Muscle layer of colon (tissue), 2 donors: Measurements from ENCODE around the gene PIK3R6.
"Not testable (repeated sequence)": the region's sequence is repeated elsewhere in the genome, so short reads cannot be mapped to it uniquely, and the experiment has no call there.

Source experiments
- H3K27ac ChIP-seq: one replicate; pipeline ENCODE4 v1.7.0; 2013; ENCODE audit warnings: low read depth, mild to moderate bottlenecking, low read length, moderate library complexity
- H3K27me3 ChIP-seq, 2 donors: one replicate each; pipeline ENCODE4 v1.7.0; 2013; ENCODE audit warnings: low read length in 2 of 2, mild to moderate bottlenecking in 2 of 2; ENCODE audit not compliant: insufficient read depth in 2 of 2, control insufficient read depth in 1 of 2
- H3K36me3 ChIP-seq: one replicate; pipeline ENCODE4 v1.7.0; 2013; ENCODE audit warnings: mild to moderate bottlenecking, low read length; ENCODE audit not compliant: insufficient read depth
- H3K4me1 ChIP-seq: one replicate; pipeline ENCODE4 v1.7.0; 2013; ENCODE audit warnings: mild to moderate bottlenecking, low read length; ENCODE audit not compliant: insufficient read depth
- H3K4me3 ChIP-seq, 2 donors: one replicate each; pipeline ENCODE4 v1.7.0; 2013; ENCODE audit warnings: low read length in 2 of 2, low read depth in 1 of 2, mild to moderate bottlenecking in 1 of 2, moderate library complexity in 1 of 2
- H3K9ac ChIP-seq: one replicate; pipeline ENCODE4 v1.7.0; 2013; ENCODE audit warnings: low read length
- H3K9me3 ChIP-seq: one replicate; pipeline ENCODE4 v1.7.0; 2013; ENCODE audit warnings: mild to moderate bottlenecking, low read length
- donor health status: abdominal sarcoma.
- donor health status: Adenocarcinoma of cecum.

The PIK3R6 gene

GRCh38 chr17:8856869-8857575, 10.5 kb downstream of the PIK3R6 start:
- no peaks in the 10 kb centered on the region for H3K36me3 ChIP-seq
- no peak overlapping the region for H3K27ac ChIP-seq
- no peak overlapping the region for H3K4me3 ChIP-seq
- no peaks in the 10 kb centered on the region for H3K27me3 ChIP-seq
- no peaks in the 10 kb centered on the region for H3K4me1 ChIP-seq
- no peaks in the 10 kb centered on the region for H3K9me3 ChIP-seq
- H3K9ac ChIP-seq = no peak overlapping the region

- not testable (repeated sequence) for H3K4me1 ChIP-seq, H3K9me3 ChIP-seq, H3K36me3 ChIP-seq, H3K27ac ChIP-seq, H3K27me3 ChIP-seq, H3K9ac ChIP-seq, H3K4me3 ChIP-seq
Measured at GRCh38 chr17:8856205-8856603, 11.3 kb downstream of the PIK3R6 start.

GRCh38 chr17:8855477-8856204, 11.8 kb downstream of the PIK3R6 start:
- H3K27me3 ChIP-seq = no peaks in the 10 kb centered on the region
- H3K36me3 ChIP-seq = no peaks in the 10 kb centered on the region
- no peaks in the 10 kb centered on the region for H3K9me3 ChIP-seq
- no peak overlapping the region for H3K9ac ChIP-seq
- H3K4me3 ChIP-seq = no peak overlapping the region
- H3K27ac ChIP-seq = no peak overlapping the region
- no peaks in the 10 kb centered on the region for H3K4me1 ChIP-seq

DNA sequence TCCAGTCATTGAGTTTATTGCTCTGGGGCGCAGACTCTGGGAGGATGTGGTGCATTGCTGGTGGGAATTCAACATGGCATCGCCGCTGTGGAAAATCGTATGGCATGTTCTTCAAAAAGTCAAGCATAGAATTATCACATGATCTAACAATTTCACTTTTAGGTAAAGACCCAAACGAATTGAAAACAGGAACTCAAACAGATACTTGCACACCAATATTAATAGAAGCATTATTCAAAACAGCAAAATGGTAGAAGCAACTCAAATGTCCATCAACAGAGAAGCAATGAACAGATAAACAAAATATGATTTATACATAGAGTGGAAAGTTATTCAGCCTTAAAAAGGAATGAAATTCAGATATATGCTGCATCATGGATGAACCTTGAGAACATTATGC, 15.9 kb downstream of the PIK3R6 start:
- H3K9ac ChIP-seq = no peak overlapping the region
- no peak overlapping the region for H3K27ac ChIP-seq

DNA sequence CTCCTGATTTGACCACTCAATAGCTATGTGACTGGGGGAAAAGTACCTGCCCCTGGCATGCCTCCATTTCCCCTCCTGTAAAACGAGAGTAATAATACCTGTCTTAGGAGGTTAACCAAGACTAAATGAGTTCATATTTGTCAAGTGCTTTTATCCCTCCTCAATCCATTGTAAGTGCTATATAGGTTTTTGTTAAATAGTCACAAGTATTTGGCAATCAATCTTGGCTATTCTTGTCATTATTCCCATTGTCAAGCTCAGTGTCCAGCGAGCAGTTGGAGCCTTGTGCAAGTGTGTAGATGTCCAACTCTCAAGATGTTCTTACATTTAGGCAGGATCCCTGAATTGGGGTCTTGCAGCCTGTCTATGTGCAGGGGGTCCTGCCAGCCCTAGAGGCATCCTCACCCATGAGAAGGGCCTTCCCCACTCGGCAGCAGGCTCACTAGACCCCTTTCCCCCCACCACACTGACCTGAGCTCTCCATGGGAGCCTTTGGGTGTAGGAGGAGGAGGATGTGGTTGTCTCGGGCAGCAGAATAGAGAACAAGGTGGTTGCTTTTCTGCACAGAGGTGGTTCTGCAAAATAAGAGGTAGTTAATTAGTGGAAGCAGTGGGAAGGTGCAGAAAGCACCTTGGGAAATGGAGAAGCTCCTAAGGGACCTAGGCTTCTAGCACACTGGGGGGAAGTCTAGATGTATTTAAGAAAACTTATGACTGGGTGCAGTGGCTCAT, 18.0 kb downstream of the PIK3R6 start:
- Histone ChIP-seq H3K27me3 (no peaks in the 10 kb centered on the region), H3K4me1 (no peaks in the 10 kb centered on the region), H3K4me3 (no peak overlapping the region), H3K9ac (no peak overlapping the region), H3K36me3 (no peaks in the 10 kb centered on the region), H3K9me3 (no peaks in the 10 kb centered on the region), H3K27ac (no peak overlapping the region)

More for the DNA sequence above, 15.9 kb downstream of the PIK3R6 start:
- Histone ChIP-seq H3K9me3 (no peaks in the 10 kb centered on the region), H3K27me3 (no peaks in the 10 kb centered on the region), H3K4me1 (no peaks in the 10 kb centered on the region), H3K36me3 (no peaks in the 10 kb centered on the region), H3K4me3 (no peak overlapping the region)

GRCh38 chr17:8847891-8848290, 19.6 kb downstream of the PIK3R6 start:
- Histone ChIP-seq H3K36me3 (no peaks in the 10 kb centered on the region), H3K27me3 (no peaks in the 10 kb centered on the region), H3K9me3 (no peaks in the 10 kb centered on the region), H3K4me3 (no peak overlapping the region), H3K27ac (no peak overlapping the region), H3K9ac (no peak overlapping the region), H3K4me1 (no peaks in the 10 kb centered on the region)

GRCh38 chr17:8846768-8847211, 20.7 kb downstream of the PIK3R6 start:
- Histone ChIP-seq H3K27ac (no peak overlapping the region), H3K4me1 (no peaks in the 10 kb centered on the region), H3K27me3 (no peaks in the 10 kb centered on the region), H3K9ac (no peak overlapping the region), H3K4me3 (no peak overlapping the region), H3K9me3 (no peaks in the 10 kb centered on the region), H3K36me3 (no peaks in the 10 kb centered on the region)

- no peak overlapping the region for H3K4me3 ChIP-seq
- H3K27me3 ChIP-seq = no peaks in the 10 kb centered on the region
- H3K27ac ChIP-seq = no peak overlapping the region
- H3K9me3 ChIP-seq = no peaks in the 10 kb centered on the region
- no peaks in the 10 kb centered on the region for H3K36me3 ChIP-seq
- H3K9ac ChIP-seq = no peak overlapping the region
- no peaks in the 10 kb centered on the region for H3K4me1 ChIP-seq
Measured at GRCh38 chr17:8844229-8845218, 22.9 kb downstream of the PIK3R6 start.

- H3K9me3 ChIP-seq = no peaks in the 10 kb centered on the region
- no peak overlapping the region for H3K27ac ChIP-seq
- no peaks in the 10 kb centered on the region for H3K4me1 ChIP-seq
- H3K9ac ChIP-seq = no peak overlapping the region
- no peaks in the 10 kb centered on the region for H3K36me3 ChIP-seq
- H3K4me3 ChIP-seq = no peak overlapping the region
- H3K27me3 ChIP-seq = no peaks in the 10 kb centered on the region
Measured at GRCh38 chr17:8843344-8843743, 24.1 kb downstream of the PIK3R6 start.

DNA sequence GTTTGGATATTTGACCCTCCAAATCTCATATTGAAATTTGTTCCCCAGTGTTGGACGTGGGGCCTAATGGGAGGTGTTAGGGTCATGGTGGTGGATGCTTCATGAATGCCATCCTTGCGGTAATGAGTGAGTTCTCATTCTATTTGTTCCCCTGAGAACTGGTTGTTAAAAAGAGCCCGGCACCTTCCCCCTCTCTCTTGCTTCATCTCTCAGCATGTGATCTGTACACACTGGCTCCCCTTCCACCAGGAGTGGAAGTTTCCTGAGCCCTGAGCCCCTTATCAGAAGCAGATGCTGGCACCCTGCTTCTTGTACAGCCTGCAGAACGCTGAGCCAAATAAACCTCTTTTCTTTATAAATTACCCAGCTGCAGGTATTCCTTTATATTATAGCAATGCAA, 25.6 kb downstream of the PIK3R6 start:
- Histone ChIP-seq H3K27me3 (no peaks in the 10 kb centered on the region), H3K4me1 (no peaks in the 10 kb centered on the region), H3K9ac (no peak overlapping the region), H3K36me3 (no peaks in the 10 kb centered on the region), H3K27ac (no peak overlapping the region), H3K4me3 (no peak overlapping the region), H3K9me3 (no peaks in the 10 kb centered on the region)
